DOHH2 (cell line): ENCODE measurements around the gene MTA2.
"Not testable (repeated sequence)": the region's sequence is repeated elsewhere in the genome, so short reads cannot be mapped to it uniquely, and the experiment has no call there.

Experiments used
- CTCF ChIP-seq: fragments of 200-600 bp; sonication (generic); IDR thresholded peaks from one replicate; pipeline ENCODE4 v1.5.1; 2014; ENCODE audit warnings: antibody characterized with exemption, mild to moderate bottlenecking, low read depth, low read length; ENCODE audit not compliant: poor library complexity, severe bottlenecking
- EZH2phosphoT487 ChIP-seq: fragments of 200-600 bp; sonication (generic); IDR thresholded peaks from 2 replicates; pipeline ENCODE4 v1.6.1; 2017; ENCODE audit warnings: borderline replicate concordance, mild to moderate bottlenecking, antibody characterized with exemption, low read length, moderate library complexity, mixed read lengths

- TF ChIP-seq CTCF, EZH2phosphoT487: not testable (repeated sequence)
Measured at GRCh38 chr11:62650283-62650682, 48.6 kb upstream of the MTA2 start.
